OCI-LY7 (cell line): ENCODE data around the gene ELAVL2.

Experiments
- EZH2phosphoT487 ChIP-seq: fragments of 200-600 bp; sonication (generic); IDR thresholded peaks from 2 replicates; pipeline ENCODE4 v1.6.1; 2018; ENCODE audit warnings: low read depth, borderline replicate concordance, mild to moderate bottlenecking, mixed run types, antibody characterized with exemption, low read length, moderate library complexity, mixed read lengths
- TF ChIP-seq, protein P1 (sequence below): fragments of 200-600 bp; sonication (generic); conservative IDR thresholded peaks from 2 replicates; pipeline ENCODE4 v1.5.1; 2014; ENCODE audit warnings: mild to moderate bottlenecking, antibody characterized with exemption, low read length, moderate library complexity, mixed read lengths

DNA sequence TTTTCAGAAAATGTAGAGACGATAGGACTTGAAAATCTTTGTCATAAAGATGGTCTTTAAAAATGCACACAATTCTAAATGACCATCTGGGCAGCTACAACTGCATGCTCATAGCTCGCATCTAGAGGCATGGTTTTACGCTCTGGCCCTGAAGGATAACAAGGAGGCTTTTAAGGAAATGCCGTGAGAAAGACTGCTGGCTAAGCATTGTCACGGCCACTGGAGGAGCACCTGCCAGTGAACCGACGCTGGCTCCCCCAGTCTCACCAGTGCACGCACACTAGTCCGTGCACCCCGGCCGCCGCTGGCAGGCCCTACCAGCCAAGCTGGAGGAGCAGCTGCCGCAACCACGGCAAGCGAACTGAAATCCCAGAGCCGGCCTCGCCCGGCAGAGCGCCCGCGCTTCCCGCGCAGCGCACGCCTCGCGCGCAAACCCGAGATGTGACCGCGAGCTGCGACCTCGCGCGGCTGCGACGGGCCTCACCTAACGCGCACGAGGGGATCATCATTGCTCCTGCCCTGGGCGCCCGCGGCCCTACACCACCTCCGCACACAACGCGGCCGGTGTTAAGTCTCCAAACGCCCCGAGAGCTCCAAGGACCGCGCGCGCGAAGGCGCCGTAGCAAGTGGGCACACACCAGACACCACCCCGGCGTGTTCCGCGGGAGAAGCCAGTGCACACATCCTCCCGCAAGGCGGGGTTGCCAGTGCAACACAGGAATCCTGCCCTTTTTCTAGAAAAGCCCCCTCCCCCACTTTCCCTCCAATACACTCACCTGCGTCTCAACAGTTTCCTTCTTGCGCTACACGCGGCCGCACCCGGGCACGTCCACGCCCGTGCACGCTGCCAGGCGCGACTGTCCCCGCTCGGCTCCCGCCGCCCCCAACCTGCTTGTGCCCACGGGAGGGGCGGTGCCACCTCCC, 5.3 kb downstream of the ELAVL2 start:
- TF ChIP-seq, protein P1, sequence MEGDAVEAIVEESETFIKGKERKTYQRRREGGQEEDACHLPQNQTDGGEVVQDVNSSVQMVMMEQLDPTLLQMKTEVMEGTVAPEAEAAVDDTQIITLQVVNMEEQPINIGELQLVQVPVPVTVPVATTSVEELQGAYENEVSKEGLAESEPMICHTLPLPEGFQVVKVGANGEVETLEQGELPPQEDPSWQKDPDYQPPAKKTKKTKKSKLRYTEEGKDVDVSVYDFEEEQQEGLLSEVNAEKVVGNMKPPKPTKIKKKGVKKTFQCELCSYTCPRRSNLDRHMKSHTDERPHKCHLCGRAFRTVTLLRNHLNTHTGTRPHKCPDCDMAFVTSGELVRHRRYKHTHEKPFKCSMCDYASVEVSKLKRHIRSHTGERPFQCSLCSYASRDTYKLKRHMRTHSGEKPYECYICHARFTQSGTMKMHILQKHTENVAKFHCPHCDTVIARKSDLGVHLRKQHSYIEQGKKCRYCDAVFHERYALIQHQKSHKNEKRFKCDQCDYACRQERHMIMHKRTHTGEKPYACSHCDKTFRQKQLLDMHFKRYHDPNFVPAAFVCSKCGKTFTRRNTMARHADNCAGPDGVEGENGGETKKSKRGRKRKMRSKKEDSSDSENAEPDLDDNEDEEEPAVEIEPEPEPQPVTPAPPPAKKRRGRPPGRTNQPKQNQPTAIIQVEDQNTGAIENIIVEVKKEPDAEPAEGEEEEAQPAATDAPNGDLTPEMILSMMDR, result no peak
- TF ChIP-seq EZH2phosphoT487, result no peak
